Muscle layer of duodenum (tissue), 2 donors: ENCODE results near the gene HEATR5A.
"Not testable (repeated sequence)": the region's sequence is repeated elsewhere in the genome, so short reads cannot be mapped to it uniquely, and the experiment has no call there.

Source experiments
- H3K27ac ChIP-seq: one replicate; pipeline ENCODE4 v1.7.0; 2013; ENCODE audit warnings: mild to moderate bottlenecking, low read length
- H3K27me3 ChIP-seq: one replicate; pipeline ENCODE4 v1.7.0; 2013; ENCODE audit warnings: low read depth, mild to moderate bottlenecking, control low read depth, low read length
- H3K36me3 ChIP-seq, 2 donors: one replicate each; pipeline ENCODE4 v1.7.0; 2013; ENCODE audit warnings: low read length in 2 of 2, control low read depth in 1 of 2, mild to moderate bottlenecking in 1 of 2; ENCODE audit not compliant: insufficient read depth in 2 of 2, control insufficient read depth in 1 of 2
- H3K4me1 ChIP-seq, 2 donors: one replicate each; pipeline ENCODE4 v1.7.0; 2013; ENCODE audit warnings: low read length in 2 of 2, mild to moderate bottlenecking in 2 of 2, control low read depth in 1 of 2, moderate library complexity in 1 of 2; ENCODE audit not compliant: insufficient read depth in 2 of 2, control insufficient read depth in 1 of 2
- H3K4me3 ChIP-seq, 2 donors: one replicate each; pipeline ENCODE4 v1.7.0; 2013; ENCODE audit warnings: low read length in 2 of 2, low read depth in 1 of 2, mild to moderate bottlenecking in 1 of 2
- H3K9me3 ChIP-seq, 2 donors: one replicate each; pipeline ENCODE4 v1.7.0; 2013; ENCODE audit warnings: low read length in 2 of 2, control low read depth in 1 of 2, mild to moderate bottlenecking in 1 of 2; ENCODE audit not compliant: control insufficient read depth in 1 of 2
- donor health status: healthy.

HEATR5A gene

GRCh38 chr14:31420319-31421111 lies at the start of gene HEATR5A:
TSS of gene HEATR5A (minus strand) at chr14:31420550. CDS start at chr14:31402975, 17,575 bp downstream.
- Histone ChIP-seq H3K27me3 (no peaks in the 10 kb centered on the region), H3K4me3 (peak within 1 kb of the TSS; percentile 90 to 99), H3K36me3 (peaks cover 0 to 5% of the 10 kb centered on the region in 2 donors), H3K9me3 (no peaks in the 10 kb centered on the region), H3K27ac (peak within 1 kb of the TSS; percentile 95), H3K4me1 (peaks cover 4 to 13% of the 10 kb centered on the region in 2 donors)

- H3K9me3 ChIP-seq, result no peaks in the 10 kb centered on the region
- peaks cover 0 to 8% of the 10 kb centered on the region in 2 donors for H3K4me1 ChIP-seq
- no peak overlapping the region for H3K4me3 ChIP-seq
- H3K27ac ChIP-seq, result no peak overlapping the region
- no peaks in the 10 kb centered on the region for H3K27me3 ChIP-seq
- H3K36me3 ChIP-seq, result no peaks in the 10 kb centered on the region
These were observed 46.2 kb upstream of the HEATR5A start for GRCh38 chr14:31466554-31466953.

DNA sequence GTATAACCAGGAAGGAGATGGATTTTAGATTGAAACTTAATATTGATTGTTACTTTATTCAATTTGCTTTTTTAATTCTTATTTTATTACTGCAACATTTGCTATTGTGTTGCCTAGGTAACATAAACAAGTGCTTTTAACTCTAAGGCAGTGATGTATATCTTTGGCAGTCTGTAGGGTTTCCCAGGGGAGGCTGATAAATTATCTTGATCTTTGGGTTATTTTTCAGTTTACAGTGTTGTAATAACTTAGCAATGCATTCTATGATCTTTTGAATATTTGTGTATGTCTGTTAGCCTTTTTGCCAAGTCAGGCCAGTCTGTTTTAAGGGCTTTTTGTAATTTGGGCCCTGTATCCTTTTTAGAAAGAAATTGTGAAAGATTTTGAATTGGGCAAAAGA lies 44.8 kb upstream of the HEATR5A start:
- peaks cover 0 to 8% of the 10 kb centered on the region in 2 donors for H3K4me1 ChIP-seq
- no peaks in the 10 kb centered on the region for H3K27me3 ChIP-seq
- H3K36me3 ChIP-seq, result no peaks in the 10 kb centered on the region
- H3K9me3 ChIP-seq, result no peaks in the 10 kb centered on the region
- no peak overlapping the region for H3K4me3 ChIP-seq
- H3K27ac ChIP-seq, result no peak overlapping the region

GRCh38 chr14:31462450-31462849 lies 42.1 kb upstream of the HEATR5A start:
- not testable (repeated sequence) for H3K36me3 ChIP-seq, H3K27me3 ChIP-seq, H3K4me3 ChIP-seq, H3K27ac ChIP-seq, H3K9me3 ChIP-seq
- peaks cover 0 to 12% of the 10 kb centered on the region in 2 donors for H3K4me1 ChIP-seq

DNA sequence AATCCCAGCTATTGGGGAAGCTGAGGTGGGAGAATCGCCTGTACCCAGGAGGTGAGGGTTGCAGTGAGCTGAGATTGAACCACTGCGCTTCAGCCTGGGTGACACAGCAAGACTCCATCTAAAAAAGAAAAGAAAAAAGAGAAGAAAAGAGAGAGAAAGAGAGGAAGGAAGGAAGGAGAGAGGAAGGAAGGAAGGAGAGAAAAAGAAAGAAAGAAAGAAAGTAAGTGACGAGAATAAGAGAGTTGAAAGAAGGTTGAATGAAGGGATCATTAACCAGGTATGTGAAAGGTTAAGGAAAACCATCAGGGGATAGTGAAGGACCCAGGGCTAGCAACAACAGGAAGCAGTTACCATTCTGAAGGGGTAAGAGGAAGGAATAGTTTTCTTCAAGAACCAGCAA lies 41.2 kb upstream of the HEATR5A start:
- Histone ChIP-seq H3K27ac (no peak overlapping the region), H3K36me3 (no peaks in the 10 kb centered on the region), H3K27me3 (no peaks in the 10 kb centered on the region), H3K9me3 (no peaks in the 10 kb centered on the region), H3K4me1 (peaks cover 0 to 12% of the 10 kb centered on the region in 2 donors), H3K4me3 (no peak overlapping the region)

DNA sequence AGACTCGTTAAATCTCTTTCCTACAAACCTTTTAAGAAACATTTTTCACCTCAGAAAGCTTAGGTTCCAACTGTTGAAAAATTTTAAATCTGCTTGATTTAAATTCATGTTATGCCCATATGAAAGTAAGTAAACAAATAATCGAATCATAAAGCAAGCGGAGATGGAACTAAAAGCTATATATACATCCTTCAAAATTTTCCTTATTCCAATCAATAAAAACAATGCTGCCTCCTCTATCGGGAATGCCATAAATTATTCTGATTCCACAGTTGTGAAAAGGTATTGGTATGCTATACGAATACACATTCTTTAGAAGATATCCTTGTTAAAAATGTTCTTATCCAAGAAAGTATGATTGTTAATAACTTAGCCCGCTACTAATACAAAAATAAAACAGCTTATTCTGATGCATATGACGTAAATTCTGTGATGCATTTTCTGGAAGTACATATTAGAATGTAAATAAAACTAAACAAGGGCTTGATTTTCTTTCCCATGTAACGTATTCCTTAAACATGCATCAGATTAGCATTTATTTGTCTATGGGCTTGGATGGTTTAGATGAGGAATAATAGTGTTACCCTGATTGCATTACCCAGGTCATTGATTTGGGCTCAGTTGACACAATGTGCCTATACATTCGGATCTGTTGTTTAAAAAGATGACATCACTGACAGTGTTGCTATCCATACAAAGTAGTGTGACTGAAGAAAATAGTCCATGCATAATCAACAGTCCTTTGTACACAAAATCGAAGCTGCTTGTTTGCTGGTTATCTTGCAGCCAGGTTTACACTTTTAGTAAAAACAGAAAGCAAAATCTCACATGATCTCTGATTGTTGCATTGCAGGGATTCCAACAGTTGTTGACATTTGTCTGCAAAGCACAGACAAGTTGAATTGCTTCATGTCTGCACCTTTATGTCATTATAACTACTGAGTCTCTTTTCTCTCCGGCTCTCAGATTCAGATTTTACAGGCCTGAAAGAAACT lies 37.6 kb upstream of the HEATR5A start:
- H3K36me3 ChIP-seq, result no peaks in the 10 kb centered on the region
- peaks cover 0 to 4% of the 10 kb centered on the region in 2 donors for H3K4me1 ChIP-seq
- H3K27me3 ChIP-seq, result no peaks in the 10 kb centered on the region
- H3K4me3 ChIP-seq, result peak overlapping the region; percentile 60 to 93
- peak overlapping the region; percentile 93 for H3K27ac ChIP-seq
- no peaks in the 10 kb centered on the region for H3K9me3 ChIP-seq

GRCh38 chr14:31456841-31457664 lies 36.7 kb upstream of the HEATR5A start, which contains the start of gene DTD2:
TSS of gene DTD2 (minus strand) at chr14:31457506. CDS start at chr14:31457393, 113 bp downstream.
- H3K4me3 ChIP-seq, result peak within 1 kb of the TSS; percentile 60 to 93
- H3K27me3 ChIP-seq, result no peaks in the 10 kb centered on the region
- H3K9me3 ChIP-seq, result no peaks in the 10 kb centered on the region
- H3K27ac ChIP-seq, result peak within 1 kb of the TSS; percentile 93
- H3K4me1 ChIP-seq, result peaks cover 0 to 4% of the 10 kb centered on the region in 2 donors
- H3K36me3 ChIP-seq, result peaks cover 2 to 4% of the 10 kb centered on the region in 2 donors

DNA sequence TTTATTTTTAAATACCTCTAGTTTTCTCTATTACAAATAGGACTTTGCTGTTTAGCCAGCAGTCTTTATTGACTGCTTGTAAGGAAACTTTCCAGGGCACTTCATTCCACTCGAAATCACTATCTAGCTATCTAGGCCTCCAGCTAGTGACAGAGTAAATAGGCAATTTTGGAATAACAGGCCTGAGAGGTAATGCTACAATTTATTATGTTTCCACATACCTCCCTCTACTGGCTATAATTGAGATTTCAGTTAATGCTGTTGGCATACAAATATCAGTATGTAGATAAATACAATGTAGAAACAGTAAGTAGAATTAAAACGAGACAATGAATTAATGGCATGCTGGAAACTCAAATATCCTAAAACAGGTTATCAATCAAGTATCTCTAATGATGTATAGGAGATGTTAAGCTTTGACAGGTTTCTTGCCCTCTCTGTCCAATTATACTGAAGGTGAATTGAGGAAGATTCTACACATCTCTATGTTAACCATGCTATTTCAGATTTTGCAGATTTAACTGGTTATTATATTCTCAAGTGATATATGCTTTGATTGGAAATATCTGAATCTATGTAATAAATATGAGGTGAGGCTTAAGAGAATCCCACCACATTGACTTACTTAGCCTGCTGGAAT lies 29.7 kb upstream of the HEATR5A start:
- no peak overlapping the region for H3K27ac ChIP-seq
- no peaks in the 10 kb centered on the region for H3K9me3 ChIP-seq
- no peaks in the 10 kb centered on the region for H3K27me3 ChIP-seq
- no peaks in the 10 kb centered on the region for H3K4me1 ChIP-seq
- H3K4me3 ChIP-seq, result no peak overlapping the region
- H3K36me3 ChIP-seq, result peaks cover 14 to 15% of the 10 kb centered on the region in 2 donors

DNA sequence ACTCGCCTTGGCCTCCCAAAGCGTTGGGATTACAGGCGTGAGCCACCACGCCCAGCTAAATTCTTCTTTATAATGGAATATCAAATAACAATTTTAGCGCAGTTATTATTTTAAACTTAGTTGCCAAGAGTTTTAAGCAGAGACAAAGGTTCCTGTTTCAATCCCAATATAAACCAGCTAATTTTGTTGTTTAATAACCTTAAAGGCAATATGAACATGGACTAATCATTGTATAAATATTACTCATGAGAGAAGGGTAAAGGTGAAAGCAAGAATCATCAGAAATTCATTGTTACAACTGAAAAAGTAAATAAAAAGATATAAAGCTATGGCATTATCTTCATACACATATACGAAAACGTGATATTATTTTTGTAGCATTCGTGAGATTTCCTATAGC lies 28.8 kb upstream of the HEATR5A start:
- H3K4me3 ChIP-seq, result no peak overlapping the region
- no peak overlapping the region for H3K27ac ChIP-seq
- H3K9me3 ChIP-seq, result no peaks in the 10 kb centered on the region
- H3K4me1 ChIP-seq, result no peaks in the 10 kb centered on the region
- peaks cover 14 to 15% of the 10 kb centered on the region in 2 donors for H3K36me3 ChIP-seq
- no peaks in the 10 kb centered on the region for H3K27me3 ChIP-seq

- Histone ChIP-seq H3K4me3 (no peak overlapping the region), H3K36me3 (peaks cover 3 to 4% of the 10 kb centered on the region in 2 donors), H3K9me3 (no peaks in the 10 kb centered on the region), H3K27me3 (no peaks in the 10 kb centered on the region), H3K4me1 (no peaks in the 10 kb centered on the region), H3K27ac (no peak overlapping the region)
These were observed 25.4 kb upstream of the HEATR5A start for GRCh38 chr14:31445703-31446102.
